22Rv1 (cell line): Measurements from ENCODE around the gene NFIL3.

ENCODE experiments used
- CTCF ChIP-seq: fragments of 450-650 bp; IDR thresholded peaks from 2 replicates; pipeline ENCODE4 v1.5.1; 2017; ENCODE audit warnings: mild to moderate bottlenecking
- ZFX ChIP-seq: fragments of 450-650 bp; IDR thresholded peaks from 2 replicates; pipeline ENCODE4 v1.6.1; 2017; ENCODE audit warnings: antibody characterized with exemption, borderline replicate concordance

GRCh38 chr9:91379426-91379825 is 44.2 kb downstream of the NFIL3 start:
- TF ChIP-seq CTCF, result no peak
- TF ChIP-seq ZFX, result no peak
